NOMO-1 treated with dmso at 0.1 percent for 144 hours (cell line): ENCODE data around the gene PTS.

Experiments used
- DNase-seq: peaks from one replicate; lab custom pipeline; 2025; ENCODE audit not compliant: unreplicated experiment; lab: John Stamatoyannopoulos, UW

PTS gene

GRCh38 chr11:112221274-112221835 is 4.9 kb upstream of the PTS start:
- DNase-seq, result no peak

DNA sequence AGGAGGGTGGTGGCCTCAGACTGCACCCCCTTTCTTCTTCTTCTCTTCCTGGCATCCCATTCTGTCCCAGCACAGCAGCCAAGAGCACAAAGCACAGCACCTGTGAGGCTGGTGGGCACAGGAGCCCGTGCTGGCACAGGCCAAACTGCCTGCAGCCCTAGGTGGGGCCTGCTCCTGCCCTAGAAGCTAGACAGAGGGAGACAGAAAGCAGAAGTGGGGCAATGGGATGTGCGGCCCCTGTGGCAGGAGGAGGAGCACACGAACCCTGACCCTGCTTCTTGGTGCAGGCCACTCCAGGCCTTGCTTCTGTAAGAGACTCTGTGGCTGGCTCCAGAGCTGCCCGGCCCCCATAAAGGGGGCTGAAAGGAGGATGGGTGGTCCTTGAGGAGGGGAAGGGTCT is 3.9 kb upstream of the PTS start:
- DNase-seq, result peak; percentile 45

GRCh38 chr11:112223121-112223520 is 3.1 kb upstream of the PTS start:
- no peak for DNase-seq

DNA sequence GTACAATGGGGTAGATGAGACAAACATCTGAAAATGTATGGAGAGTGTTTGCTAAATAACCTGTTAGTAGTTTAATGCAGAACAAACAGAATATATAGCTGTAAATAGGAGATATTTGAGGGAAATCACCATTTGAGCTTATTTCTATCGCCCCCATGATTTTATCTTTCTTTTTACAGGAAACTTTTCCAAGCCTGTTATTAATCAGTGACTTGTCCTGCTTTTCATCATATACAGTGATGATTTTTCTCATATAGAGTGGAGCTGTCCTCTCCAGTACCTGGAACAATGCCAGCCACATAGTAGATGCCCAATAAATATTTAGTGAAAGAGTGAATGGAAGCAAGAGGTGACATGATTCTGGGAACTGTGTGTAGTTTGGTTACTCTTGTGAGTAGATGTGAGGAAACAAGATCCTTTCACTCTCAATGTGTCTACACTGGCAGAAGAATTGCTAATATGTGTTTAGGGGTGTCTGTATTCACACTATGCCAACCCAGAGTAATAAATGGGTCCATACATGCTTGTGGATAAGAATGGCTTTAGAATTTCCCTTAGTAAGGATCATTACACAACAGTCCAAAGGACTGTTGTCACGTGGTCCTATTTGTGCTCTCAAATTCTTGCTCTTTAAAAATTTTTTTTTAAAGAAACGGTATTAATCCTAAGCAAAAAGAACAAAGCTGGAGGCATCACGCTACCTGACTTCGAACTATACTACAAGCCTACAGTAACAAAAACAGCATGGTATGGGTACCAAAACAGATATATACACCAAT is 2.3 kb upstream of the PTS start:
- DNase-seq, result no peak

DNA sequence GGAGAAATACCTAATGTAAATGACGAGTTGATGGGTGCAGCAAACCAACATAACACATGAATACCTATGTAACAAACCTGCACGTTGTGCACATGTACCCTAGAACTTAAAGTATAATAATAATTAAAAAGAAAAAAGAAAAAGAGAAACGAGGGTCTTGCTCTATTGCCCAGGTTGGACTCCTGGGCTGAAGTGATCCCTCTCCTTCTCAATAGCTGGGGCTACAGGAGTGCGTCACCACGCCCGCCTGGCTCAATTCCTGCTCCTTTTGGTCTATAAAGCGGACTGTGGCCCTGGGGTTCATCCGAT is 521 bp upstream of the PTS start:
- no peak for DNase-seq

GRCh38 chr11:112226831-112227401 is 688 bp downstream of the PTS start:
- DNase-seq, result no peak

- DNase-seq, result no peak
These were observed 1.2 kb downstream of the PTS start for GRCh38 chr11:112227471-112227870.

- DNase-seq, result no peak
These were observed 2.5 kb downstream of the PTS start for GRCh38 chr11:112228706-112229105.

GRCh38 chr11:112229159-112229558 is 2.9 kb downstream of the PTS start:
- DNase-seq, result no peak

- no peak for DNase-seq
These were observed 3.7 kb downstream of the PTS start for GRCh38 chr11:112229746-112230433.

DNA sequence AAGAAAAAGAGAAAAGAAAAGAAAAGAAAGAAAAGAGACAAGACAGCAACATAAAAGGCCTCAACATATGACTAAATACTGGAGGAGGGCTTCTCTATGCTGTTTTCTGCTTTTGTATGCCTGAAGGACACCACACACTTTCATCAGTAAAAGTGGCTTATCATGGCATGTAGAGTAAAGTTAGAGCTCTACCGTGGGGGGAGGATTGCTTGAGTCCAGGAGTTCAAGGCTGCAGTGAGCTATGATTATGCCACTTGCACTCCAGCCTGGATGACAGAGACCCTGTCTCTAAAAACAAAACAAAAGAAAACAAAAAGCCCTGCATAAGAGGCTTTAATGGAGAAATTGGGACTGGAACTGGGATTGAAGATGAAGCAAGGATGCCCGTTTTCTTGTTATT is 5.7 kb downstream of the PTS start:
- no peak for DNase-seq

- no peak for DNase-seq
These were observed 9.6 kb downstream of the PTS start for GRCh38 chr11:112235750-112236390.

GRCh38 chr11:112237451-112237850 is 11.2 kb downstream of the PTS start:
- no peak for DNase-seq

- no peak for DNase-seq
These were observed 11.8 kb downstream of the PTS start for GRCh38 chr11:112238041-112238440.

DNA sequence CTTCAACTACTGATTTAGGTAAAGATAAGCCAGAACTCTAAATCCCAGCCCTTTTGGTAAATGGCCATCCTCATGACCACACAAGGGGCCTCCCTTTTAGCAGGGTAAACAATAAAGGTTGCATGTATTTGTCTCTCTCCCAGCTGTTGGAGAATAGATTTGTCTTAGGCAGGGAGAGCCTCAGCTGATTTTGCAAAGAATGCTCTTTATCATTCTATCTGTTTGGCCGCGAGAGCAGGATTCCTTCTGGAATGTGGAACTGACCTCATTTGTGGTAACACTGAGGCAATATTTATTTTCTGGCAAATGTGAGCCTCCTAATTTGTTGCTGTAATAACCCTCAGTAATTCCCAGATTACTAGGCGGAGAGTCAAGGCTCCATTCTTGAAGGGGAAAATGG is 15.3 kb downstream of the PTS start:
- DNase-seq, result no peak

DNA sequence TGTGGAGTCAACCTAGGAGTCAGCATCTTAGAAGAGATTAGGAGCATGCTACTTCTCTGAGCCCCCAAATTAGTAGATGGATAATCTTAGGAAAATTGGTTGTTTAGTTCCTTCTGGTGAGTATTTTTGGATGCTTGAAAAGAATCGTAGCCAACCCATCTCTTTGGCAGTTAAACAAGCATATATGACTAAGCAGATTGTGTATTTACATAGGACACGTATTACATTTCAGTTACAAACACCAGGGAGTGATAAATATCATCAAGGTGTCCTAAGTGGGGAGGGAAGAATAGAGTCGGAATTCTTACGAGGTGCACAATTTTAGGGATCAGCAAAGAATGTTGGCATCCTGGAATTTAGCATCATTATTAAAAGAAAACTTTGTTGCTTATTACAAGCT is 21.0 kb downstream of the PTS start:
- no peak for DNase-seq

- no peak for DNase-seq
These were observed 22.0 kb downstream of the PTS start for GRCh38 chr11:112248201-112248600.

DNA sequence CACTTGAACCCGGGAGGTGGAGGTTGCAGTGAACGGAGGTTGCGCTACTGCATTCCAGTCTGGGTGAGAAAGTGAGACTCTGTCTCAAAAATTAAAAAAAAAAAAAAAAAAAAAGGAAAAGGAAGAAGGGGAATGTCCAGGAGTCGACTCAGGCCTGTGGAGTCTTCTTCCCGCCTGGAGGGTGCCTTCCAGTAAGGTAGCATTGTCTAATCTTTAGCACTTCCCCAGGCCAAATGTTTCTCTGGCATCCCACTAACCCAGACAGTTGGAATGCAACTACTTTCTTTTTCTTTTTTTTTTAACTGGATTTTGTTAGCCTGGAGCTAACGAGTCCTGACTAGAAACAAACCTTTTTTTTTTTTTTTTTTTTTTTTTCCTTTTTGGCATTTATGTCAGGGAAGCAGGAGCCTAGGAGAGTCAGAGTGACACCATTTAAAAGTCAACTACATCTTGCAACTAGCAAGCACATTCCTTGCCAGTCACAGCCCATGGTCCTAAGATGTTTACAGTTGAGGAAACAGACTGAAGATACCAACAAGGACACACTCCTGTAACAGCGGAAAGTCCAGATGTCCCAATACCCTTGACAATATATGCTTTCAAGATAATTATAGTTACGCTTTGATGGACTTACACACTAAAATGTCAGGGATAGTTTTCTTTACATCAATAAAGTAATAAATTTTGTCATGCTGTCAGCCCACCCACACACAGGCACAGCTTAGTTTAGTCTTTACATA is 23.8 kb downstream of the PTS start:
- no peak for DNase-seq

DNA sequence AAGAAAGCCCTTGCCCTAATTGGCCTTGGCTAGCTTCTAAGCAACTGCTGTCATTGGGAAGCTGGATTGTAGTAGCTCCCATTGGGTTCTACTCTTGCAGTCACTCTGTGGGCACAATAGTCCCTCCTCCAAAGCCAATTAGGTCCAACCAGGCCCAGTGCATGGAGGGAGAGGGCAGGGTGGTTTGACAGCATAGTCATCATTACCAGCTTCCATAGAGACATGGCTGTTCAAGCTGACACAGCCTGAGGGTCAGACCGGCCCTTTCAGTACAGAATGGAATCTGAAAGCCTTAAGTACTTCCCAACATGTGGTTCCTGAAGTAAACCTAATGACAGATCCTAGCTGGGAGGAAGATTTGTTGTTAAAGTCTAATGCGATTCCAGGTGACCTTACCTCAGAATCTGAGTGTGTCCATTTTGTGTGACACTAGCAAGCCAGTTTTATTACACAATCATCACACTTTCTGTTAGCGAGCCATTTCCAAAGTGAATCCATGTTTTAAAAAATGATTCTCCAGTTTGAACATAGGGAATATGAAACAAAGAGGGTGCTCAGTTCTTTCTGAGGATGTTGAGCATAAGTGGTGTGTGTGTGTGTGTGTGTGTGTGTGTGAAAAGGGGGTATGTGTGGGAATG is 27.5 kb downstream of the PTS start:
- no peak for DNase-seq

DNA sequence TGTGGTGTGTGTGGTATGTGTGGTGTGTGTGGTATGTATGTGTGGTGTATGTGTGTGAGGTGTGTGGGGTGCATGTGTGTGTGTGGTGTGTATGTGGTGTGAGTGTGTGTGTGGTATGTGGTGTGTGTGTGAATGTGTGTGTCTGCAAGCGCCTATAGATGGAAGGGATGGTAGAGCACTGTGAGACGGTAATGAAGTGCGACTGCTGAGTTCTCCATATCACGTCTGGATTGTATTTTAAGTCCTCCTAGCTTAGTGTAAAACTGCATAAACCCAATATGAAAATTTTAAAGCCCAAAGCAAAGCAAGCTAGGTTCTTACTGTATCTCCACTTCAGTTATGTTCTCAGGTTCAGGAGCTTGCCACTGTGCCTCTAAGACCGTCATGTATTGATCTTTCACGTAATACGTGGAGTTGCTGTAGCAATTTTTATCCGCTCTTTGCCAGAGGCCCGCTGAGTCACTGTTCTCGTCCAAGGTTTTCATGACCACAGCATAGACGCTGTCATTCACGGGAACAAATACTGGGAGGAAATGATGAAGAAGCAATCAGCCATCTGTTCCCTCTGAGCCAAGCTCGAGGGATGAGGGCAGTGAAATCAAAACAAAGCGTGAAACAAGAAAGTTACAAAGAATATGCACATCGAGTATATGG is 29.0 kb downstream of the PTS start:
- DNase-seq, result no peak
